ENCODE data around the gene CDON.

- TF ChIP-seq POLR2A (IDR thresholded peaks at IDR 0.05; ENCODE audit: low read depth, low read length) (no peak), POLR2AphosphoS5 (IDR thresholded peaks at IDR 0.05; ENCODE audit: low read depth, low read length) (no peak), TAF1 (IDR thresholded peaks at IDR 0.05; ENCODE audit: low read depth, low read length) (no peak), POU2F2 (IDR thresholded peaks at IDR 0.05; ENCODE audit: low read depth, low read length) (no peak)
Observed at GRCh38 chr11:125945011-125945796, 117.5 kb downstream of the CDON start.

Data from GM12891 (cell line).